Measurements from ENCODE around the gene CCDC192.
"Not testable (repeated sequence)": the region's sequence is repeated elsewhere in the genome, so short reads cannot be mapped to it uniquely, and the experiment has no call there.

The CCDC192 gene

DNA sequence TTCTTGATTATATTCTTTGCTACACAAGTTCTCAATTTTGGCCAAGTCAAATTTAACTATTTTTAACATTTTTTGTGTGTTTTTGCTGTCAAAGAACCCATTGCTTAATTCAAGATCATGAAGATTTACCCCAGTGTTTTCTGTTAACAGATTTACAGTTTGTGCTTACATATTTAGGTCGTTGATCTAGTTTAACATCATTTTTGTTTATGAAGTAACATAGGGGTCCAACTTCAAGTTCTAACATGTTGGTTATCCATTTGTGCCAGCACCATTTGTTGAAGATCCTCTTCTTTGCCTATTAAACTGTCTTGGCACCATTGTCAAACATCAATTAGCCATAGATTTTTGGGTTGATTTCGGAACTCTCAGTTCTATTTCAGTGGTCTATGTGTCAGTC lies 71.0 kb downstream of the CCDC192 start:
- TF ChIP-seq, protein P1, sequence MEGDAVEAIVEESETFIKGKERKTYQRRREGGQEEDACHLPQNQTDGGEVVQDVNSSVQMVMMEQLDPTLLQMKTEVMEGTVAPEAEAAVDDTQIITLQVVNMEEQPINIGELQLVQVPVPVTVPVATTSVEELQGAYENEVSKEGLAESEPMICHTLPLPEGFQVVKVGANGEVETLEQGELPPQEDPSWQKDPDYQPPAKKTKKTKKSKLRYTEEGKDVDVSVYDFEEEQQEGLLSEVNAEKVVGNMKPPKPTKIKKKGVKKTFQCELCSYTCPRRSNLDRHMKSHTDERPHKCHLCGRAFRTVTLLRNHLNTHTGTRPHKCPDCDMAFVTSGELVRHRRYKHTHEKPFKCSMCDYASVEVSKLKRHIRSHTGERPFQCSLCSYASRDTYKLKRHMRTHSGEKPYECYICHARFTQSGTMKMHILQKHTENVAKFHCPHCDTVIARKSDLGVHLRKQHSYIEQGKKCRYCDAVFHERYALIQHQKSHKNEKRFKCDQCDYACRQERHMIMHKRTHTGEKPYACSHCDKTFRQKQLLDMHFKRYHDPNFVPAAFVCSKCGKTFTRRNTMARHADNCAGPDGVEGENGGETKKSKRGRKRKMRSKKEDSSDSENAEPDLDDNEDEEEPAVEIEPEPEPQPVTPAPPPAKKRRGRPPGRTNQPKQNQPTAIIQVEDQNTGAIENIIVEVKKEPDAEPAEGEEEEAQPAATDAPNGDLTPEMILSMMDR (conservative IDR thresholded peaks at IDR 0.05; ENCODE audit: low read depth, low read length): no peak
- DNase-seq (ENCODE audit: low read depth): no peak
- H3K4me3 ChIP-seq (ENCODE audit: low read depth, low read length): no peak overlapping the region

- TF ChIP-seq, protein P1 (conservative IDR thresholded peaks at IDR 0.05; ENCODE audit: low read depth, low read length): no peak
Measured at GRCh38 chr5:127776477-127776876, 73.3 kb downstream of the CCDC192 start.

GRCh38 chr5:127777957-127778356 lies 74.8 kb downstream of the CCDC192 start:
- no peak for DNase-seq (ENCODE audit: low read depth)
- TF ChIP-seq, protein P1 (conservative IDR thresholded peaks at IDR 0.05; ENCODE audit: low read depth, low read length): no peak
- H3K4me3 ChIP-seq (ENCODE audit: low read depth, low read length): no peak overlapping the region

More at GRCh38 chr5:127776477-127776876, 73.3 kb downstream of the CCDC192 start:
- DNase-seq (ENCODE audit: low read depth): no peak
- H3K4me3 ChIP-seq (ENCODE audit: low read depth, low read length): no peak overlapping the region

DNA sequence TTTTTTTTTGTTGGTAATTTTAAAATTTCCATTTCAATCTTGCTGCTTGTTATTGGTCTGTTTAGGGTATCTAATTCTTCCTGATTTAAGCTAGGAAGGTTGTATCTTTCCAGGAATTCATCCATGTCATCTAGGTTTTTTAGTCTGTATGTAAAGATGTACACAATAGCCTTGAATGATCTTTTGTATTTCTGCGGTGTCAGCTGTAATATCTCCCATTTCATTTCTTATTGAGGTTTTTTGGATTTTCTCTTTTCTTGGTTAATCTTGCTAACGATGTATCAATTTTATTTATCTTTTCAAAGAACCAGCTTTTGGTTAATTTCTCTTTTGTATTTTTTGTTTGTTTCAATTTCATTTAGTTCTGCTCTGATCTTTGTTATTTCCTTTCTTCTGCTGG lies 79.3 kb downstream of the CCDC192 start:
- not testable (repeated sequence) for DNase-seq (ENCODE audit: low read depth); H3K4me3 ChIP-seq (ENCODE audit: low read depth, low read length)

- TF ChIP-seq, protein P1 (conservative IDR thresholded peaks at IDR 0.05; ENCODE audit: low read depth, low read length): no peak
- no peak overlapping the region for H3K4me3 ChIP-seq (ENCODE audit: low read depth, low read length)
- peak; percentile 92 for DNase-seq (ENCODE audit: low read depth)
Measured at GRCh38 chr5:127785098-127785927, 82.1 kb downstream of the CCDC192 start.

- DNase-seq (ENCODE audit: low read depth): no peak
- TF ChIP-seq, protein P1 (conservative IDR thresholded peaks at IDR 0.05; ENCODE audit: low read depth, low read length): no peak
- no peak overlapping the region for H3K4me3 ChIP-seq (ENCODE audit: low read depth, low read length)
Measured at GRCh38 chr5:127791439-127791838, 88.2 kb downstream of the CCDC192 start.

DNA sequence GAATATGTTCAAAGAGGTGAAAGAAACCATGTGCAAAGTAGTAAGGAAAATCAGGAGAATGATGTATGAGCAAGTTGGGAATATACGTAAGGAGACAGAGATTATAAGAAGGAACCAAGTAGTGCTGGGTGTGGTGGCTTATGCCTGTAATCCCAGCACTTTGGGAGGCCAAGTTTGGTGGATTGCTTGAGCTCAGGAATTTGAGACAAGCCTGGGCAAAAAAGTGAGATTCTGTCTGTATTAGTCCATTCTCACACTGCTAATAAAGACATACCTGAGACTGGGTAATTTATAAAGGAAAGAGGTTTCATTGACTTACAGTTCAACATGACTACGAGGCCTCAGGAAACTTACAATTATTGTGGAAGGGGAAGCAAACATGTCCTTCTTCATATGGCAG lies 88.7 kb downstream of the CCDC192 start:
- not testable (repeated sequence) for DNase-seq (ENCODE audit: low read depth); H3K4me3 ChIP-seq (ENCODE audit: low read depth, low read length)

DNA sequence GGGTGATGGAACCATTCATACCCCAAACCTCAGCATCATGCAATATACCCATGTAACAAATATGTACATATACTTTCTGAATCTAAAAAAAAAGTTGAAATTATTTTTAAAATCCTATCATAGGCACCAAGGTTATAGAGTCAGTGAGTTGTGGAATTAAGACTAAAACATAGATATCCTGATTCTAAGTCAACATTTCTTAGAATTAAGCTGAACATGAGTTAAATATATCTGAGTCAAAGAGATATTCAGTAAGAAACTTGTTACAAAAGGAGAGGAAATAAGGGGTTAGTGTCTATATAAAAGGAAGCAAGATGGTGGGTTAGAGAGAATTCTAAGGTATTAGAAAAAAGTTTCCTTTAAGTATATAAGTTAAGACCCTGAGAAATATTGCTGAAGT lies 89.9 kb downstream of the CCDC192 start:
- TF ChIP-seq, protein P1 (conservative IDR thresholded peaks at IDR 0.05; ENCODE audit: low read depth, low read length): no peak
- H3K4me3 ChIP-seq (ENCODE audit: low read depth, low read length): no peak overlapping the region
- DNase-seq (ENCODE audit: low read depth): no peak

All from choroid plexus epithelial cell (primary cell).